ENCODE data around the gene PTX4. TPM values are rescaled to one million over a fixed set of nuclear protein-coding genes. Genes with fewer than 3 reads are reported as not detected.

The PTX4 gene
- polyA plus RNA-seq, 1 of the 3 experiments (the other 2 are of a cell fraction), result not detected

- TF ChIP-seq RCOR1 (IDR thresholded peaks at IDR 0.05; ENCODE audit: low read length) (no peak), TCF12 (IDR thresholded peaks at IDR 0.05) (no peak), ELF1 (IDR thresholded peaks at IDR 0.05) (no peak), TAF1 (IDR thresholded peaks at IDR 0.05; ENCODE audit: borderline replicate concordance, low read depth, low read length) (no peak), NRF1 (IDR thresholded peaks at IDR 0.05; ENCODE audit: low read depth, low read length) (no peak), EZH2phosphoT487 (IDR thresholded peaks at IDR 0.05; ENCODE audit: borderline replicate concordance, low read depth) (no peak)
Observed at GRCh38 chr16:1464894-1465566, 23.7 kb downstream of the PTX4 start (continued).

- Histone ChIP-seq H3F3A (replicated peaks; ENCODE audit: insufficient read depth) (no peaks in the 10 kb centered on the region), H3K9me2 (no peaks in the 10 kb centered on the region), H3K27ac (ENCODE audit: low read depth in 2 of 2, low read length in 1 of 2) (no peak overlapping the region), H2AFZ (ENCODE audit: low read depth) (no peak overlapping the region), H3K4me1 (ENCODE audit: control insufficient read depth in 1 of 2, insufficient read depth in 2 of 2, low read depth in 1 of 2, low read length in 1 of 2) (no peaks in the 10 kb centered on the region), H3K36me3 (replicated peaks in 1 of 2; ENCODE audit: control insufficient read depth in 1 of 2, insufficient read depth in 2 of 2, low read length in 1 of 2) (peaks cover 0 to 17% of the 10 kb centered on the region in 2 experiments), H4K20me1 (ENCODE audit: insufficient read depth) (peaks cover 11% of the 10 kb centered on the region; the same call in 1 of the 2 replicates), H3K4me2 (no peak overlapping the region), H3K4me3 (ENCODE audit: low read depth in 2 of 2, low read length in 1 of 2) (no peak overlapping the region), H3K9me3 (no peaks in the 10 kb centered on the region), H3K9ac (no peak overlapping the region), H3K27me3 (ENCODE audit: insufficient read depth) (no peaks in the 10 kb centered on the region), H3K79me2 (ENCODE audit: insufficient read depth) (peaks cover 28% of the 10 kb centered on the region; the same call in 1 of the 2 replicates)
- POLR2A ChIA-PET, result no interaction called here
- 92% methylated on average over 34 of the region's 41 CpGs for WGBS (ENCODE audit: low lambda C conversion rate)
- CTCF ChIA-PET, result interaction anchor here (1.1 kb wide), 1 partner anchor 26 kb away, joined by 4 read pairs; no protein-coding TSS in a partner anchor
- DNase-seq, result no peak
- TF ChIP-seq RFX5 (IDR thresholded peaks at IDR 0.05; ENCODE audit: low read length), result no peak
- no peak for TF ChIP-seq CTCF (IDR thresholded peaks at IDR 0.05)
- no peak for TF ChIP-seq FOXJ3 (CRISPR knock-in tag; IDR thresholded peaks at IDR 0.05)
- TF ChIP-seq CHD2 (IDR thresholded peaks at IDR 0.05; ENCODE audit: low read length, partially characterized antibody), result no peak
- no peak for TF ChIP-seq REST (IDR thresholded peaks at IDR 0.05; ENCODE audit: low read depth, low read length)
- no peak for TF ChIP-seq SMC3 (IDR thresholded peaks at IDR 0.05; ENCODE audit: low read depth, low read length)
- TF ChIP-seq ZBTB33 (IDR thresholded peaks at IDR 0.05; ENCODE audit: borderline replicate concordance, low read depth), result no peak
- no peak for TF ChIP-seq MXI1 (IDR thresholded peaks at IDR 0.05; ENCODE audit: low read depth, low read length)
- no peak for TF ChIP-seq POLR2AphosphoS5 (IDR thresholded peaks at IDR 0.05; ENCODE audit: low read depth, low read length)
- no peak for TF ChIP-seq RCOR1 (IDR thresholded peaks at IDR 0.05; ENCODE audit: low read length)
- no peak for TF ChIP-seq PBX3 (IDR thresholded peaks at IDR 0.05)
Observed at GRCh38 chr16:1464196-1464893, 24.4 kb downstream of the PTX4 start.
